WERI-Rb-1 (cell line): ENCODE results near the gene HMGXB4.

Experiments used
- DNase-seq: peaks from one replicate; pipeline ENCODE4 v3.0.0-alpha.2; 2020
- H3K27ac ChIP-seq: fragments of 250-450 bp; sonication (Bioruptor Pico); 2 replicates; pipeline ENCODE4 v1.5.1; 2020; ENCODE audit warnings: mild to moderate bottlenecking, moderate library complexity
- H3K27me3 ChIP-seq: fragments of 250-450 bp; sonication (Bioruptor Pico); 2 replicates; pipeline ENCODE4 v1.5.1; 2021; ENCODE audit warnings: mild to moderate bottlenecking, low read depth, moderate library complexity; ENCODE audit not compliant: insufficient read depth, severe bottlenecking
- H3K36me3 ChIP-seq: fragments of 250-450 bp; sonication (Bioruptor Pico); 2 replicates; pipeline ENCODE4 v1.5.1; 2020; ENCODE audit warnings: mild to moderate bottlenecking, moderate library complexity
- H3K4me3 ChIP-seq: 2 replicates; pipeline ENCODE4 v1.5.1; 2011; ENCODE audit warnings: low read depth, mild to moderate bottlenecking, control low read depth, low read length
- H3K9me3 ChIP-seq: fragments of 250-450 bp; sonication (Bioruptor Pico); 2 replicates; pipeline ENCODE4 v1.5.1; 2021; ENCODE audit warnings: mild to moderate bottlenecking, moderate library complexity; ENCODE audit not compliant: severe bottlenecking
- TF ChIP-seq, protein P1 (sequence below): IDR thresholded peaks from 2 replicates; pipeline ENCODE4 v1.5.1; 2011; ENCODE audit warnings: low read depth, mild to moderate bottlenecking, control low read depth, inconsistent platforms, low read length

Gene HMGXB4

DNA sequence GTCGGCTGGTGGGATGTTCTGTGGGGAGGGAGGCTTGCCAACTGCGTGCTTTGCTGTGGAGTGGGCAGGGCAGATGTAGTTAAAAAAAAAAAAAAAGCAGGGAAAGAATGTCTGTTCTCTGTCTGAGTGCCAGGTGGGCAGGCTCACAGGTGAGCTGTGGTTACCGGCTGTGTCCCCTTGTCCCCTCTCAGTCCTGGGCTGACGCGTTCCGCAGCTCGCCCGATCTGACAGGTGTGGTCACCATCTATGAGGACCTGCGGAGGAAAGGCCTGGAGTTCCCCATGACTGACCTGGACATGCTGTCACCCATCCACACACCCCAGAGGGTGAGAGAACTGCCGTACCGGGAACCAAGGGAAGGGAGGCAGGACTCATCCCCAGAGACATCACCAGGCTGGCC lies 66.0 kb downstream of the HMGXB4 start:
- H3K36me3 ChIP-seq: peaks cover 24% of the 10 kb centered on the region
- TF ChIP-seq, protein P1, sequence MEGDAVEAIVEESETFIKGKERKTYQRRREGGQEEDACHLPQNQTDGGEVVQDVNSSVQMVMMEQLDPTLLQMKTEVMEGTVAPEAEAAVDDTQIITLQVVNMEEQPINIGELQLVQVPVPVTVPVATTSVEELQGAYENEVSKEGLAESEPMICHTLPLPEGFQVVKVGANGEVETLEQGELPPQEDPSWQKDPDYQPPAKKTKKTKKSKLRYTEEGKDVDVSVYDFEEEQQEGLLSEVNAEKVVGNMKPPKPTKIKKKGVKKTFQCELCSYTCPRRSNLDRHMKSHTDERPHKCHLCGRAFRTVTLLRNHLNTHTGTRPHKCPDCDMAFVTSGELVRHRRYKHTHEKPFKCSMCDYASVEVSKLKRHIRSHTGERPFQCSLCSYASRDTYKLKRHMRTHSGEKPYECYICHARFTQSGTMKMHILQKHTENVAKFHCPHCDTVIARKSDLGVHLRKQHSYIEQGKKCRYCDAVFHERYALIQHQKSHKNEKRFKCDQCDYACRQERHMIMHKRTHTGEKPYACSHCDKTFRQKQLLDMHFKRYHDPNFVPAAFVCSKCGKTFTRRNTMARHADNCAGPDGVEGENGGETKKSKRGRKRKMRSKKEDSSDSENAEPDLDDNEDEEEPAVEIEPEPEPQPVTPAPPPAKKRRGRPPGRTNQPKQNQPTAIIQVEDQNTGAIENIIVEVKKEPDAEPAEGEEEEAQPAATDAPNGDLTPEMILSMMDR: no peak
- no peaks in the 10 kb centered on the region for H3K9me3 ChIP-seq
- no peak overlapping the region for H3K27ac ChIP-seq
- H3K4me3 ChIP-seq: no peak overlapping the region
- no peaks in the 10 kb centered on the region for H3K27me3 ChIP-seq
- DNase-seq: no peak

DNA sequence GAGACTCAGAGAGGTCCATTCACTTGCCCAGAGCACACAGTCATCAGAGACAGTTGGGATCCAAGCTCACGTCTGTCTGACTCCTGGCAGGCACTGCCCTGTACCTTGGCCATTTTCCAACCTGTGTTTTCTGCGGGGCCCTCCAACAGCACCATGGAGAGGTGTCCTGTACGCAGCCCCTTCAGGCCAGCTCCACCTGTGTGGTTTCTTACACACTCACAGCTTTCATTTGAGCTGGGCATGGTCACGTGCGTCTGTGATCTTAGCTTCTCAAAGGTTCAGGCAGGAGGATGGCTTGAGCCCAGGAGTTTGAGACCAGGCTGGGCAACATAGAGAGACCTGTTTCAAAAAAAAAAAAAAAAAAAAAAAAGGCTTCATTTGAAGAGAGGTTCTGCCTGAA lies 66.8 kb downstream of the HMGXB4 start:
- no peak overlapping the region for H3K27ac ChIP-seq
- H3K36me3 ChIP-seq: peaks cover 24% of the 10 kb centered on the region
- H3K9me3 ChIP-seq: no peaks in the 10 kb centered on the region
- DNase-seq: no peak
- no peak overlapping the region for H3K4me3 ChIP-seq
- TF ChIP-seq, protein P1: no peak
- H3K27me3 ChIP-seq: no peaks in the 10 kb centered on the region

DNA sequence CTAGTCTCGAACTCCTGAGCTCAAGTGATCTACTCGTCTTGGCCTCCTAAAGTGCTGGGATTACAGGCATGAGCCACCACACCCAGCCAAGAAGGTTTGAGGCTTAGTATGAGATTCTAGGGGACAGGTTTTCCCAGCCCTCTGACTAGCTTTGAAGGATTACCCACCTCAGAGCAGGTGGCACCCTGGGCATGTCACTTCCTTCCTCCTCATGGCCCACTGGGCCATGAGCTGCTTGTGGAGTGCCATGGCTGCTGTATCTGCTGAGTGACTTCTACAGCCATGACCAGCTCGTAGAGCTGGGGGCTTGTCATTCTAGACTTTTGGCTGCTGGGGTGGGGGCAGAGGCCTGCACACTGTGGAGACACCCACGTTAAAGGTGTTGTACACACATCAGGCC lies 67.5 kb downstream of the HMGXB4 start:
- Histone ChIP-seq H3K27ac (no peak overlapping the region), H3K27me3 (no peaks in the 10 kb centered on the region), H3K4me3 (no peak overlapping the region), H3K9me3 (no peaks in the 10 kb centered on the region), H3K36me3 (peaks cover 24% of the 10 kb centered on the region)
- TF ChIP-seq, protein P1: no peak
- DNase-seq: no peak

DNA sequence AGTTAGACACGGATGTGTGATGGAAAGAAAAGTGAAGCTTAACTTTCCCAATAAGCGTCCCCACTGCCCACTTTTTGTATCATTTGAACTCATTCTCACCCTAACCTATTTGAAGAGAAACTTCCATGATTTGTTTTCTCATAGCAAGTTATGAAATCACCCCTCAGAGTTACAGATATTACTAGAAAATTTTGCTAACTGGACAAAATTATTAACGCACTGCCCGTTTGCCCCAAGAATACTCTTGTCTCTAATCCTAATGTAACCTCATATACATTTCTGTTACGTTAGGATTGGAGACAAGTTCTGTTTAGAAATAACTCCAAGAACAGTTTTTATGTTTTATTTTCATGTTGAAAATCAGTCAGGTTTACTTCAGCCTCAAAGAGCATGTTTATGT lies 67.9 kb downstream of the HMGXB4 start:
- TF ChIP-seq, protein P1: no peak
- Histone ChIP-seq H3K4me3 (no peak overlapping the region), H3K36me3 (peaks cover 24% of the 10 kb centered on the region)

DNA sequence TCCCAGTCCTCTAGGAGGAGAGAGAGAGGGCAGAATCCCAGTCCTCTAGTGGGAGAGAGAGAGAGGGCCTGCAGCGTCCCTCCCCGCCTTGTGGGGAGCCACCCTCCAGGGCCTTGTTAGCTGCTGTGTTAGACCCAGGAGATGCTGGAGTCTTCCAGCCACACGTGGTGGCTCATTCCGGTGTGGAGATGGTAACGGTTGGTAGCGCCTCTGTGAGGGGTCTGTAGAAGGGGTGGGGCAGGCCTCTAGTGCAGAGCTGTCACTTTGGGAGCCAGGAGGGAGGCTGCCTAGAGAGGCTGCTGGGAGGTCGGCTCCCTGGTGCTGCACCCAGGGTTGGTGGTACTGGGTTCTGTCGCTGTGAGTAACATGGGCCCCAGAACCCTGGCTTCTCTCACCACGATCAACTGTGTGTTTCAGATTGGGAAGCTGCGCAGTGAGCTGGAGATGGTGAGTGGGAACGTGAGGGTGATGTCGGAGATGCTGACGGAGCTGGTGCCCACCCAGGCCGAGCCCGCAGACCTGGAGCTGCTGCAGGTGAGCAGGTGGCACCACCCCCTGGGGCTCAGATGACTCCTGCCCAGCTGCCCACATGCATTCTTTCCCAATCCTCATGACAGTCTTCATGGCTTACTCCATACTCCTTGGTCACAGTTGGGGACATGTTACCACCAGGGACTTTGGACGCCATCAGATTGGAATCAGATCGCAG lies 69.7 kb downstream of the HMGXB4 start:
- H3K4me3 ChIP-seq: no peak overlapping the region
- no peak overlapping the region for H3K27ac ChIP-seq
- peaks cover 28% of the 10 kb centered on the region for H3K36me3 ChIP-seq
- no peaks in the 10 kb centered on the region for H3K9me3 ChIP-seq
- TF ChIP-seq, protein P1: no peak
- no peaks in the 10 kb centered on the region for H3K27me3 ChIP-seq
- DNase-seq: no peak

More for the DNA sequence above, 67.9 kb downstream of the HMGXB4 start:
- DNase-seq: no peak
- Histone ChIP-seq H3K27me3 (no peaks in the 10 kb centered on the region), H3K27ac (no peak overlapping the region), H3K9me3 (no peaks in the 10 kb centered on the region)
